OCI-LY1 (cell line): ENCODE measurements around the gene PTPRG.

Experiments
- H2AFZ ChIP-seq: fragments of 200-600 bp; sonication (generic), shearing (Covaris generic); 2 replicates; pipeline ENCODE4 v1.6.0; 2014; ENCODE audit warnings: antibody characterized with exemption, mild to moderate bottlenecking, low read length
- H3F3A ChIP-seq: fragments of 200-600 bp; sonication (generic), shearing (Covaris generic); 2 replicates; pipeline ENCODE4 v1.6.0; 2014; ENCODE audit warnings: mild to moderate bottlenecking, antibody characterized with exemption, low read length, moderate library complexity; ENCODE audit not compliant: insufficient read depth
- H3K27ac ChIP-seq: fragments of 200-600 bp; sonication (generic); 2 replicates; pipeline ENCODE4 v1.5.1; 2014; ENCODE audit warnings: low read length, mixed run types, mild to moderate bottlenecking, low read depth; ENCODE audit not compliant: poor library complexity, severe bottlenecking
- H3K27me3 ChIP-seq: fragments of 200-600 bp; sonication (generic); 2 replicates; pipeline ENCODE4 v1.6.0; 2014; ENCODE audit warnings: antibody characterized with exemption, mild to moderate bottlenecking, low read length, moderate library complexity; ENCODE audit not compliant: insufficient read depth
- H3K36me3 ChIP-seq: fragments of 200-600 bp; sonication (generic); 2 replicates; pipeline ENCODE4 v1.6.1; 2014; ENCODE audit warnings: mild to moderate bottlenecking, antibody characterized with exemption, low read length, moderate library complexity, mixed read lengths; ENCODE audit not compliant: insufficient read depth
- H3K4me1 ChIP-seq: fragments of 200-600 bp; sonication (generic); 2 replicates; pipeline ENCODE4 v1.5.1; 2014; ENCODE audit warnings: mild to moderate bottlenecking, low read length, moderate library complexity; ENCODE audit not compliant: insufficient read depth, severe bottlenecking
- H3K4me2 ChIP-seq: fragments of 200-600 bp; sonication (generic), shearing (Covaris generic); 2 replicates; pipeline ENCODE4 v1.6.1; 2014; ENCODE audit warnings: low read length
- H3K4me3 ChIP-seq: fragments of 200-600 bp; sonication (generic); 2 replicates; pipeline ENCODE4 v1.5.1; 2014; ENCODE audit warnings: low read length, low read depth, mild to moderate bottlenecking, mixed read lengths; ENCODE audit not compliant: poor library complexity, severe bottlenecking
- H3K79me2 ChIP-seq: fragments of 200-600 bp; shearing (Covaris generic); 2 replicates; pipeline ENCODE4 v1.6.1; 2016; ENCODE audit warnings: mixed run types, low read length, mixed read lengths; ENCODE audit not compliant: insufficient read depth
- H3K9ac ChIP-seq: fragments of 200-600 bp; sonication (generic), shearing (Covaris generic); 2 replicates; pipeline ENCODE4 v1.6.1; 2014; ENCODE audit warnings: mild to moderate bottlenecking, low read length, mixed read lengths
- H3K9me2 ChIP-seq: fragments of 200-600 bp; sonication (generic), shearing (Covaris generic); 2 replicates; pipeline ENCODE4 v1.6.1; 2014; ENCODE audit warnings: low read depth, mild to moderate bottlenecking, low read length, mixed read lengths
- H3K9me3 ChIP-seq: fragments of 200-600 bp; shearing (Covaris generic); 2 replicates; pipeline ENCODE4 v1.6.1; 2014; ENCODE audit warnings: low read length, mixed read lengths
- H4K20me1 ChIP-seq: fragments of 200-600 bp; sonication (generic), shearing (Covaris generic); 2 replicates; pipeline ENCODE4 v1.6.0; 2016; ENCODE audit warnings: mild to moderate bottlenecking, low read length; ENCODE audit not compliant: insufficient read depth
- CTCF ChIP-seq: fragments of 200-600 bp; sonication (generic), shearing (Covaris generic); IDR thresholded peaks from 2 replicates; pipeline ENCODE4 v1.5.1; 2017; ENCODE audit warnings: mild to moderate bottlenecking, antibody characterized with exemption, low read length, moderate library complexity, mixed read lengths
- EZH2 ChIP-seq: fragments of 200-600 bp; sonication (generic), shearing (Covaris generic); IDR thresholded peaks from 2 replicates; pipeline ENCODE4 v1.8.0; 2017; ENCODE audit warnings: borderline replicate concordance, mixed run types, mild to moderate bottlenecking, antibody characterized with exemption, low read length, moderate library complexity, mixed read lengths

Gene PTPRG

GRCh38 chr3:61863579-61863978, 302.2 kb downstream of the PTPRG start:
- Histone ChIP-seq H3K4me1 (no peaks in the 10 kb centered on the region), H3K9me2 (no peaks in the 10 kb centered on the region), H2AFZ (no peak overlapping the region), H3K4me3 (no peak overlapping the region), H3K27me3 (no peaks in the 10 kb centered on the region; the same call in 1 of the 2 replicates), H3K9me3 (no peaks in the 10 kb centered on the region), H3K36me3 (no peaks in the 10 kb centered on the region), H3K79me2 (no peaks in the 10 kb centered on the region), H4K20me1 (no peaks in the 10 kb centered on the region), H3K9ac (no peak overlapping the region), H3F3A (no peaks in the 10 kb centered on the region), H3K4me2 (no peak overlapping the region), H3K27ac (no peak overlapping the region)
- TF ChIP-seq CTCF (no peak), EZH2 (no peak)

- Histone ChIP-seq H3K9ac (no peak overlapping the region), H3K27me3 (no peaks in the 10 kb centered on the region; the same call in 1 of the 2 replicates), H3K4me1 (no peaks in the 10 kb centered on the region), H4K20me1 (no peaks in the 10 kb centered on the region), H3K4me2 (no peak overlapping the region), H3K27ac (no peak overlapping the region), H3K4me3 (no peak overlapping the region), H3K79me2 (no peaks in the 10 kb centered on the region), H3K9me3 (no peaks in the 10 kb centered on the region), H3K9me2 (no peaks in the 10 kb centered on the region), H2AFZ (no peak overlapping the region), H3K36me3 (no peaks in the 10 kb centered on the region), H3F3A (no peaks in the 10 kb centered on the region)
- no peak for TF ChIP-seq EZH2
- no peak for TF ChIP-seq CTCF
Measured at GRCh38 chr3:61864886-61865285, 303.5 kb downstream of the PTPRG start.

GRCh38 chr3:61865466-61866152, 304.2 kb downstream of the PTPRG start:
- H2AFZ ChIP-seq = no peak overlapping the region
- H3K9me3 ChIP-seq = no peaks in the 10 kb centered on the region
- no peak overlapping the region for H3K27ac ChIP-seq
- no peaks in the 10 kb centered on the region for H4K20me1 ChIP-seq
- H3K4me2 ChIP-seq = no peak overlapping the region
- H3K9me2 ChIP-seq = no peaks in the 10 kb centered on the region
- H3F3A ChIP-seq = no peaks in the 10 kb centered on the region
- TF ChIP-seq EZH2 (no peak), CTCF (no peak)
- no peaks in the 10 kb centered on the region; the same call in 1 of the 2 replicates for H3K27me3 ChIP-seq
- no peaks in the 10 kb centered on the region for H3K36me3 ChIP-seq
- H3K9ac ChIP-seq = no peak overlapping the region
- no peaks in the 10 kb centered on the region for H3K79me2 ChIP-seq
- no peaks in the 10 kb centered on the region for H3K4me1 ChIP-seq
- H3K4me3 ChIP-seq = no peak overlapping the region
